G401 (cell line): ENCODE measurements around the gene DEFB129. TPM values are rescaled to one million over a fixed set of nuclear protein-coding genes. Genes with fewer than 3 reads are reported as not detected.

Experiments used
- DNase-seq: peaks from one replicate; pipeline ENCODE4 v3.0.0-alpha.2; 2015; ENCODE audit warnings: low spot score
- in situ Hi-C: cut with HindIII; loops from 2 replicates; pipeline ENCODE4 v1.10.0; 2016; ENCODE audit warnings: low sequenced_read_pairs, mixed read lengths
- total RNA-seq: library from RNA; depleted of rRNA; stranded (reverse); fragments of >200 nt; shearing (Covaris generic); gene quantifications from 2 replicates; pipeline ENCODE4 v1.2.3, GENCODE V29; 2014; rRNA removed

The DEFB129 gene
- total RNA-seq, 1 experiment from 2014 or later: not detected

DNA sequence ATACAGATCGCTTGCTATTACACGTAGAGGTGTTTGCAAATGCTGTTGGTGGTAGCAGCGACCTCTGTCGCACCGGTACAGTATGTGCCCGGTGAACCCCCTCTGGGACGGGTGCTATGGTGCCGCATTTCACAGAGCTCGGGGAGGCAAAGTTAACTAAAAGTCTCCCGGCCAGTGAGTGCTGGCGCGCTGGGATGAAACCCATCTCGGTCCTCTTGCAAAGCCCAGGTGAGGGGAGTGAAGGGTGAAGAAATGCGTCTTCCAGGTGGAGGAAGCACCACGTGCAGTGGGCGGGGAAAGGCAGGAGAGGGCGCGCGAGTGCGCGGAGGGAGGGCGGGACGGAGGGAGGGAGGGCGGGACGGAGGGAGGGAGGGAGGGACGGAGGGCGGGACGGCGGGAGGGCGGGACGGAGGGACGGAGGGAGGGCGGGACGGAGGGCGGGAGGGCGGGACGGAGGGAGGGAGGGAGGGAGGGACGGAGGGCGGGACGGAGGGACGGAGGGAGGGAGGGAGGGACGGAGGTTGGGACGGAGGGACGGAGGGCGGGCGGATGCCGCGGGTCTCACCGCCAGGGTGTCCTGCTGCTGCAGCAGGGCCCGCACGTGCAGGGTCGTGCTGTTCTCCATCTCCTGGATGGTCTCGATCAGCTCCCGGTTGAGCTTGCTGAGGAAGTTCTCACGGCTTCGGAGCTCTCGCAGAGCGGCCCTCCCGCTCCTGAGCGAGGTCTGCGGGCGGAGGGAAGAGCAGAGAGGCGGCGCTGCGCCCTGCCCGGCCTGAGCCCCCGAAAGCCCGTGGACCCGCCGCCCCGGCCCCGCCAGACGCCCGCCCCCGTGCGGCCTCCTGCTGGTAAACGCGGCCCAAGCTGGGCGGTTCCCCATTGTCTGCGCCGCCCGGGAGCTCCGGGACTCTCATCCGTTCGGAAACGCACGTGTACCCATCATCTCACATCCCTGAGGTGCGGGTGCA, 51.8 kb downstream of the DEFB129 start:
- DNase-seq: no peak
- in situ Hi-C loops: no loop called here

Other genes with a start within 250 kb of the DEFB129 start
- not detected in 2 replicates for gene DEFB125, start 139.6 kb upstream of the DEFB129 start, total RNA-seq
- not detected in 2 replicates for gene DEFB126, start 84.7 kb upstream of the DEFB129 start, total RNA-seq
- not detected in 2 replicates for gene DEFB127, start 69.8 kb upstream of the DEFB129 start, total RNA-seq
- gene DEFB128, start 37.5 kb upstream of the DEFB129 start, total RNA-seq: not detected in 2 replicates
- gene DEFB132, start 30.5 kb downstream of the DEFB129 start, total RNA-seq: not detected in 2 replicates
- 1.0 and 4.5 TPM in 2 replicates for gene C20orf96, start 63.5 kb downstream of the DEFB129 start, total RNA-seq
- gene ZCCHC3, start 70.3 kb downstream of the DEFB129 start, total RNA-seq: 74.3 and 75.1 TPM in 2 replicates
- 9.6 and 12.4 TPM in 2 replicates for gene SOX12, start 98.3 kb downstream of the DEFB129 start, total RNA-seq
- 65.9 and 70.0 TPM in 2 replicates for gene NRSN2, start 119.9 kb downstream of the DEFB129 start, total RNA-seq
- 12.9 and 15.6 TPM in 2 replicates for gene TRIB3, start 153.5 kb downstream of the DEFB129 start, total RNA-seq
- 52.4 and 58.5 TPM in 2 replicates for gene RBCK1, start 181.0 kb downstream of the DEFB129 start, total RNA-seq
- gene TBC1D20, start 235.3 kb downstream of the DEFB129 start, total RNA-seq: 13.5 and 17.4 TPM in 2 replicates